NT2/D1 (cell line): ENCODE measurements around the gene DCAF12.

Experiments
- SUZ12 ChIP-seq: IDR thresholded peaks from 2 replicates; pipeline ENCODE4 v1.6.1; 2011; ENCODE audit not compliant: insufficient read length, insufficient read depth; ENCODE audit errors: extremely low read depth
- YY1 ChIP-seq: IDR thresholded peaks from 2 replicates; pipeline ENCODE4 v1.6.1; 2011; ENCODE audit not compliant: insufficient read length, insufficient read depth

DNA sequence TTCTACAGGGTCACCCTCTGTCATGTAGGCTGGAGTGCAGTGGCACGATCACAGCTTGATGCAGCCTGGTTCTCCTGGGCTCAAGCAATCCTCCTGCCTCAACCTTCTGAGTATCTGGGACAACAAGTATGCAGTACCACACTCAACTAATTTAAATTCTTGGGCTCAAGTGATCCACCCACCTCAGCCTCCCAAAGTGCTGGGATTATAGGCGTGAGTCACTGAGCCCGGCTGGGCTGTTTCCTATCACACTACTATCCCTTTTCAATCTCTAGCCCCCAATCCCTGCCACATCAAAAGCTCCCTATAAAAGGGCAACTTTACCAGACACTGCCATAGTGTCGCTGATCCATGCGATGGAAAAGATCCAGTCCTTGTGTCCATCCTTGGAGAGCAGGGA lies 20.4 kb downstream of the DCAF12 start:
- TF ChIP-seq YY1 (no peak), SUZ12 (no peak)
